ENCODE data around the gene ALG5.

ALG5 gene

GRCh38 chr13:36966404-36966803 is 32.7 kb downstream of the ALG5 start:
- DNase-seq (ENCODE audit: low read depth in 1 of 2, low spot score in 1 of 2): no peak
- in situ Hi-C loops (cut with HindIII; ENCODE audit: low pct_unique_long_range_greater_than_20kb, low sequenced_read_pairs): no loop called here
- no peak for TF ChIP-seq JUND (IDR thresholded peaks at IDR 0.05; ENCODE audit: low read depth)

GRCh38 chr13:36965767-36966166 is 33.4 kb downstream of the ALG5 start:
- TF ChIP-seq JUND (IDR thresholded peaks at IDR 0.05; ENCODE audit: low read depth): no peak
- in situ Hi-C loops (cut with HindIII; ENCODE audit: low pct_unique_long_range_greater_than_20kb, low sequenced_read_pairs): no loop called here

GRCh38 chr13:36959456-36960116 is 39.6 kb downstream of the ALG5 start:
- in situ Hi-C loops (cut with HindIII; ENCODE audit: low pct_unique_long_range_greater_than_20kb, low sequenced_read_pairs): no loop called here
- no peak for TF ChIP-seq JUND (IDR thresholded peaks at IDR 0.05; ENCODE audit: low read depth)
- no peak for DNase-seq (ENCODE audit: low read depth in 1 of 2, low spot score in 1 of 2)

More at GRCh38 chr13:36965767-36966166, 33.4 kb downstream of the ALG5 start:
- peak; percentile 1 to 43 for DNase-seq (ENCODE audit: low read depth in 1 of 2, low spot score in 1 of 2)

GRCh38 chr13:36954542-36954941 is 44.6 kb downstream of the ALG5 start:
- DNase-seq (ENCODE audit: low read depth in 1 of 2, low spot score in 1 of 2): no peak
- in situ Hi-C loops (cut with HindIII; ENCODE audit: low pct_unique_long_range_greater_than_20kb, low sequenced_read_pairs): no loop called here
- no peak for TF ChIP-seq JUND (IDR thresholded peaks at IDR 0.05; ENCODE audit: low read depth)

- DNase-seq (ENCODE audit: low read depth in 1 of 2, low spot score in 1 of 2): no peak
- TF ChIP-seq JUND (IDR thresholded peaks at IDR 0.05; ENCODE audit: low read depth): no peak
- in situ Hi-C loops (cut with HindIII; ENCODE audit: low pct_unique_long_range_greater_than_20kb, low sequenced_read_pairs): no loop called here
These were observed 48.2 kb downstream of the ALG5 start for GRCh38 chr13:36950920-36951319.

GRCh38 chr13:36950330-36950729 is 48.8 kb downstream of the ALG5 start:
- in situ Hi-C loops (cut with HindIII; ENCODE audit: low pct_unique_long_range_greater_than_20kb, low sequenced_read_pairs): no loop called here
- no peak for TF ChIP-seq JUND (IDR thresholded peaks at IDR 0.05; ENCODE audit: low read depth)
- DNase-seq (ENCODE audit: low read depth in 1 of 2, low spot score in 1 of 2): no peak

- in situ Hi-C loops (cut with HindIII; ENCODE audit: low pct_unique_long_range_greater_than_20kb, low sequenced_read_pairs): no loop called here
- DNase-seq (ENCODE audit: low read depth in 1 of 2, low spot score in 1 of 2): no peak
These were observed 54.1 kb downstream of the ALG5 start for GRCh38 chr13:36945078-36945477.

GRCh38 chr13:36925603-36926002 is 73.5 kb downstream of the ALG5 start:
- no peak for TF ChIP-seq JUND (IDR thresholded peaks at IDR 0.05; ENCODE audit: low read depth)
- DNase-seq (ENCODE audit: low read depth in 1 of 2, low spot score in 1 of 2): no peak
- in situ Hi-C loops (cut with HindIII; ENCODE audit: low pct_unique_long_range_greater_than_20kb, low sequenced_read_pairs): no loop called here

More at GRCh38 chr13:36945078-36945477, 54.1 kb downstream of the ALG5 start:
- TF ChIP-seq JUND (IDR thresholded peaks at IDR 0.05; ENCODE audit: low read depth): no peak

GRCh38 chr13:36924001-36924400 is 75.1 kb downstream of the ALG5 start:
- no peak for TF ChIP-seq JUND (IDR thresholded peaks at IDR 0.05; ENCODE audit: low read depth)
- DNase-seq (ENCODE audit: low read depth in 1 of 2, low spot score in 1 of 2): no peak
- in situ Hi-C loops (cut with HindIII; ENCODE audit: low pct_unique_long_range_greater_than_20kb, low sequenced_read_pairs): no loop called here

- no peak for TF ChIP-seq JUND (IDR thresholded peaks at IDR 0.05; ENCODE audit: low read depth)
- no peak for DNase-seq (ENCODE audit: low read depth in 1 of 2, low spot score in 1 of 2)
- in situ Hi-C loops (cut with HindIII; ENCODE audit: low pct_unique_long_range_greater_than_20kb, low sequenced_read_pairs): no loop called here
These were observed 77.4 kb downstream of the ALG5 start for GRCh38 chr13:36921631-36922301.

GRCh38 chr13:36920616-36921185 is 78.4 kb downstream of the ALG5 start:
- TF ChIP-seq JUND (IDR thresholded peaks at IDR 0.05; ENCODE audit: low read depth): no peak
- in situ Hi-C loops (cut with HindIII; ENCODE audit: low pct_unique_long_range_greater_than_20kb, low sequenced_read_pairs): no loop called here
- DNase-seq (ENCODE audit: low read depth in 1 of 2, low spot score in 1 of 2): peak in 1 of 2 experiments; percentile 5

- no peak for TF ChIP-seq JUND (IDR thresholded peaks at IDR 0.05; ENCODE audit: low read depth)
- peak; percentile 35 to 47 for DNase-seq (ENCODE audit: low read depth in 1 of 2, low spot score in 1 of 2)
- in situ Hi-C loops (cut with HindIII; ENCODE audit: low pct_unique_long_range_greater_than_20kb, low sequenced_read_pairs): no loop called here
These were observed 79.1 kb downstream of the ALG5 start, which contains the start of gene SMAD9 for GRCh38 chr13:36919833-36920615. SMAD9 (minus strand) TSS chr13:36920238; CDS start chr13:36879689, 40,549 bp downstream.

Measured in T47D (cell line).